HL-60 (cell line): ENCODE data around the gene USF1.
"Not testable (repeated sequence)": the region's sequence is repeated elsewhere in the genome, so short reads cannot be mapped to it uniquely, and the experiment has no call there.

ENCODE experiments used
- DNase-seq, 2 experiments: peaks; one replicate each; pipeline ENCODE4 v3.0.0-alpha.2; 2010 to 2020; ENCODE audit warnings: low read depth in 1 of 2, low spot score in 1 of 2
- H3K27ac ChIP-seq: fragments of 250-450 bp; sonication (Bioruptor Pico); replicated peaks from 2 replicates; pipeline ENCODE4 v1.5.1; 2020; ENCODE audit warnings: mild to moderate bottlenecking, moderate library complexity
- H3K27me3 ChIP-seq: fragments of 250-450 bp; sonication (Bioruptor Pico); 2 replicates; pipeline ENCODE4 v1.5.1; 2021; ENCODE audit warnings: mild to moderate bottlenecking, moderate library complexity; ENCODE audit not compliant: insufficient read depth, poor library complexity, severe bottlenecking
- H3K4me3 ChIP-seq: replicated peaks from 2 replicates; pipeline ENCODE4 v1.5.1; 2011; ENCODE audit warnings: mild to moderate bottlenecking, control low read depth, low read length; ENCODE audit not compliant: insufficient read depth
- CTCF ChIP-seq: IDR thresholded peaks from one replicate; pipeline ENCODE4 v1.5.1; 2011; ENCODE audit warnings: low read length, control low read depth, inconsistent platforms; ENCODE audit not compliant: insufficient read depth
- GABPA ChIP-seq: IDR thresholded peaks from 2 replicates; pipeline ENCODE4 v1.6.1; 2012; ENCODE audit warnings: low read depth
- POLR2AphosphoS5 ChIP-seq: IDR thresholded peaks from 2 replicates; pipeline ENCODE4 v1.6.1; 2012; ENCODE audit warnings: low read depth
- REST ChIP-seq: IDR thresholded peaks from 2 replicates; pipeline ENCODE4 v1.6.1; 2012; ENCODE audit warnings: low read depth; ENCODE audit not compliant: insufficient replicate concordance
- SPI1 ChIP-seq: IDR thresholded peaks from 2 replicates; pipeline ENCODE4 v1.6.1; 2012; ENCODE audit warnings: low read depth, mild to moderate bottlenecking, borderline replicate concordance

The USF1 gene

GRCh38 chr1:161033751-161034150 lies 12.0 kb downstream of the USF1 start:
- no peak overlapping the region for H3K4me3 ChIP-seq
- TF ChIP-seq REST (no peak), POLR2AphosphoS5 (no peak), SPI1 (no peak), CTCF (no peak), GABPA (no peak)
- no peak overlapping the region for H3K27ac ChIP-seq
- DNase-seq: no peak
- H3K27me3 ChIP-seq: no peaks in the 10 kb centered on the region

GRCh38 chr1:161032409-161032808 lies 13.4 kb downstream of the USF1 start:
- TF ChIP-seq CTCF: no peak
- TF ChIP-seq GABPA: no peak
- no peak for TF ChIP-seq REST
- TF ChIP-seq POLR2AphosphoS5: no peak
- TF ChIP-seq SPI1: no peak
- H3K27ac ChIP-seq: 0 out of 2 replicates have a peak overlapping the region, but pooled peaks have one; percentile 14
- no peaks in the 10 kb centered on the region for H3K27me3 ChIP-seq
- no peak overlapping the region for H3K4me3 ChIP-seq
- DNase-seq: no peak

- Histone ChIP-seq H3K27me3 (no peaks in the 10 kb centered on the region), H3K27ac (no peak overlapping the region), H3K4me3 (no peak overlapping the region)
- no peak for DNase-seq
- no peak for TF ChIP-seq CTCF
- TF ChIP-seq REST: no peak
- TF ChIP-seq SPI1: no peak
- no peak for TF ChIP-seq POLR2AphosphoS5
- TF ChIP-seq GABPA: no peak
These were observed 13.9 kb downstream of the USF1 start for GRCh38 chr1:161031874-161032273.

- not testable (repeated sequence) for H3K27ac ChIP-seq, H3K4me3 ChIP-seq, DNase-seq, H3K27me3 ChIP-seq
These were observed 16.3 kb downstream of the USF1 start for GRCh38 chr1:161029466-161029865.

- H3K27ac ChIP-seq, H3K27me3 ChIP-seq, H3K4me3 ChIP-seq, DNase-seq: not testable (repeated sequence)
These were observed 18.8 kb downstream of the USF1 start for GRCh38 chr1:161026954-161027353.

GRCh38 chr1:161022432-161022831 lies 23.3 kb downstream of the USF1 start:
- DNase-seq, H3K27ac ChIP-seq: not testable (repeated sequence)

More at GRCh38 chr1:161022432-161022831, 23.3 kb downstream of the USF1 start:
- not testable (repeated sequence) for H3K27me3 ChIP-seq, H3K4me3 ChIP-seq
